ENCODE results near the gene TMUB1. TPM values are rescaled to one million over a fixed set of nuclear protein-coding genes. Genes with fewer than 3 reads are reported as not detected.
A peak's percentile ranks its signal among the peaks of the same experiment; 100 is the strongest.

TMUB1 gene
- total and polyA plus RNA-seq, 2 donors (not counting 1 experiment from before 2014, with no cell fraction given): 49.2 to 102 TPM

DNA sequence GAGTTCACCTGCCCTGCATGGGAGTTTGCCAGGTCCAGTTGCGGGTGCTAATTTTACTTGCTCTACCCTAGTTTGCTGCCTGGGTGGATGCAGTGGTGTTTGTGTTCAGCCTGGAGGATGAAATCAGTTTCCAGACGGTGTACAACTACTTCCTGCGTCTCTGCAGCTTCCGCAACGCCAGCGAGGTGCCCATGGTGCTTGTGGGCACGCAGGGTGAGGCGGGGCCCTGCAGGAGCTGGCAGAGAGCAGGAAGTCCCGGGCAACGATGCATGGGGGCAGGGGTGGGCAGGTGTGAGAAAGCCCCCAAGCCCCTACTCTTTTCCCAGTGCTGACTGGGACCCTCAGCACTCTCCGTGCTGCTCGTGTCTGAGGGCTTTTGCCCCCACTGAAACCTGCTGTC lies 34.3 kb upstream of the TMUB1 start:
- Mint-ChIP-seq H3K27ac (no peak overlapping the region), H3K27me3 (peaks cover 17% of the 10 kb centered on the region), H3K4me3 (no peak overlapping the region), H3K9me3 (ENCODE audit: insufficient read depth) (no peaks in the 10 kb centered on the region), H3K4me1 (peaks cover 10% of the 10 kb centered on the region)
- ChIA-PET CTCF (interaction anchor here (1.6 kb wide), 1 partner anchor 9 kb away, joined by 6 read pairs; no protein-coding TSS in a partner anchor), POLR2A (interaction anchor here (0.6 kb wide), 1 partner anchor 1281 kb away, joined by 3 read pairs; no protein-coding TSS in a partner anchor)
- DNase-seq: no peak
- Histone ChIP-seq H3K4me1 (ENCODE audit: control insufficient read depth in 2 of 2, insufficient read depth in 2 of 2, low read length in 2 of 2) (no peaks in the 10 kb centered on the region), H3K27me3 (replicated peaks in 1 of 4; ENCODE audit: control extremely low read depth in 1 of 4, control insufficient read depth in 3 of 4, insufficient read depth in 4 of 4, low read length in 3 of 4) (peaks cover 0 to 22% (median 4%) of the 10 kb centered on the region in 4 experiments), H3K79me2 (ENCODE audit: control insufficient read depth, insufficient read depth, low read length) (no peaks in the 10 kb centered on the region), H2AFZ (ENCODE audit: insufficient read depth, low read depth, low read length, poor library complexity, severe bottlenecking) (no peak overlapping the region), H3K36me3 (replicated peaks in 1 of 2; ENCODE audit: control extremely low read depth in 1 of 2, control insufficient read depth in 1 of 2, extremely low read depth in 1 of 2, insufficient read depth in 2 of 2, low read length in 1 of 2) (no peaks in the 10 kb centered on the region), H3K27ac (ENCODE audit: low read length in 2 of 2) (no peak overlapping the region), H3K9me3 (ENCODE audit: control extremely low read depth in 1 of 3, control insufficient read depth in 2 of 3, insufficient read depth in 1 of 3, low read length in 2 of 3) (no peaks in the 10 kb centered on the region), H3K4me3 (ENCODE audit: control extremely low read depth in 1 of 5, extremely low read depth in 1 of 5, insufficient read depth in 1 of 5, low read depth in 2 of 5, low read length in 4 of 5) (no peak overlapping the region), H4K20me1 (ENCODE audit: control insufficient read depth, insufficient read depth, low read length, poor library complexity, severe bottlenecking) (no peaks in the 10 kb centered on the region), H3K4me2 (replicated peaks; ENCODE audit: low read depth, low read length, poor library complexity, severe bottlenecking) (no peak overlapping the region), H3K9ac (ENCODE audit: low read length) (no peak overlapping the region)
- intact Hi-C loops (cut with micrococcal nuclease): no loop called here
- 85% methylated on average over 12 of the region's 12 CpGs for WGBS (ENCODE audit: insufficient coverage)
- no peak for ATAC-seq (ENCODE audit: low read depth)
- TF ChIP-seq EZH2 (IDR thresholded peaks at IDR 0.05; ENCODE audit: borderline replicate concordance, insufficient read depth, low read depth, low read length, poor library complexity, severe bottlenecking): no peak
- TF ChIP-seq, protein P1, sequence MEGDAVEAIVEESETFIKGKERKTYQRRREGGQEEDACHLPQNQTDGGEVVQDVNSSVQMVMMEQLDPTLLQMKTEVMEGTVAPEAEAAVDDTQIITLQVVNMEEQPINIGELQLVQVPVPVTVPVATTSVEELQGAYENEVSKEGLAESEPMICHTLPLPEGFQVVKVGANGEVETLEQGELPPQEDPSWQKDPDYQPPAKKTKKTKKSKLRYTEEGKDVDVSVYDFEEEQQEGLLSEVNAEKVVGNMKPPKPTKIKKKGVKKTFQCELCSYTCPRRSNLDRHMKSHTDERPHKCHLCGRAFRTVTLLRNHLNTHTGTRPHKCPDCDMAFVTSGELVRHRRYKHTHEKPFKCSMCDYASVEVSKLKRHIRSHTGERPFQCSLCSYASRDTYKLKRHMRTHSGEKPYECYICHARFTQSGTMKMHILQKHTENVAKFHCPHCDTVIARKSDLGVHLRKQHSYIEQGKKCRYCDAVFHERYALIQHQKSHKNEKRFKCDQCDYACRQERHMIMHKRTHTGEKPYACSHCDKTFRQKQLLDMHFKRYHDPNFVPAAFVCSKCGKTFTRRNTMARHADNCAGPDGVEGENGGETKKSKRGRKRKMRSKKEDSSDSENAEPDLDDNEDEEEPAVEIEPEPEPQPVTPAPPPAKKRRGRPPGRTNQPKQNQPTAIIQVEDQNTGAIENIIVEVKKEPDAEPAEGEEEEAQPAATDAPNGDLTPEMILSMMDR (IDR thresholded peaks at IDR 0.05): no peak

DNA sequence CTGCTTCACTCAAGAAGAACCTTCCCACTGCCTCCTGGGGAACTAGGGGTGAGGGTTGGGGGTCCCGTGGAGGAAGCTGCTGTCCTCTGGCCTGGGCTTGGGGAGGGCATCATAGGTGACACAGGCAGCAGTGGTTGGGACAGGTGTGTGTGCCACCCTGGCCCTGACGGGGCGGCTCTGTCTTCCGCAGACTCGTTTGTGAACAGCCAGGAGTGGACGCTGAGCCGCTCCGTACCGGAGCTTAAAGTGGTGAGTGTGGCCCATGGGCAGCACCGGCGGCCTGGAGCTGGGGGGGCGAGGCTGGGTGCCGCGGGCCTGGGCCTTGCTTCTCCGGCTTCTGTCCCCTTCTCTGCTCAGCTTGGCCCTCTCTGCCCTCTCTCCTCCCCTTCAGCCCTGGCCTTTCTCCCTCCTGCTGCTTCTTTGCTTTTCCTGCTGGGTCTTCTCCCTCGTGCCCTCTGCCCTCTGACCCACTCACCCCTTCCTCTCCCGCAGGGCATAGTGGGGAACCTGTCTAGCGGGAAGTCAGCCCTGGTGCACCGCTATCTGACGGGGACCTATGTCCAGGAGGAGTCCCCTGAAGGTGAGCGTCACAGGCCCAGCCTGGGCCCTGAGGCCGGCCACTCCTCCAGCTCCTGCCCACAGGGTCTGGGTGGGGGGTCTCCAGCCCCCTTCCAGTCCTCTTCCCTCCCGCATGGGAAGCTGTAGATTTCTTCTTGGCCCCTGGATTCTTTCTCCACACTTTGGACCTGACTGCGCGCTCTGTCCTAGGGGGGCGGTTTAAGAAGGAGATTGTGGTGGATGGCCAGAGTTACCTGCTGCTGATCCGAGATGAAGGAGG lies 33.5 kb upstream of the TMUB1 start:
- peaks cover 10% of the 10 kb centered on the region for H3K4me1 Mint-ChIP-seq
- no peak for DNase-seq
- no peaks in the 10 kb centered on the region for H3K9me3 ChIP-seq (ENCODE audit: control extremely low read depth in 1 of 3, control insufficient read depth in 2 of 3, insufficient read depth in 1 of 3, low read length in 2 of 3)
- H3K4me3 ChIP-seq (ENCODE audit: control extremely low read depth in 1 of 5, extremely low read depth in 1 of 5, insufficient read depth in 1 of 5, low read depth in 2 of 5, low read length in 4 of 5): no peak overlapping the region
- no peak overlapping the region for H2AFZ ChIP-seq (ENCODE audit: insufficient read depth, low read depth, low read length, poor library complexity, severe bottlenecking)
- no peaks in the 10 kb centered on the region for H3K4me1 ChIP-seq (ENCODE audit: control insufficient read depth in 2 of 2, insufficient read depth in 2 of 2, low read length in 2 of 2)
- peaks cover 2% of the 10 kb centered on the region for H4K20me1 ChIP-seq (ENCODE audit: control insufficient read depth, insufficient read depth, low read length, poor library complexity, severe bottlenecking)
- peaks cover 0 to 22% (median 6%) of the 10 kb centered on the region in 4 experiments for H3K27me3 ChIP-seq (replicated peaks in 1 of 4; ENCODE audit: control extremely low read depth in 1 of 4, control insufficient read depth in 3 of 4, insufficient read depth in 4 of 4, low read length in 3 of 4)
- H3K27me3 Mint-ChIP-seq: peaks cover 17% of the 10 kb centered on the region
- no peak for TF ChIP-seq EZH2 (IDR thresholded peaks at IDR 0.05; ENCODE audit: borderline replicate concordance, insufficient read depth, low read depth, low read length, poor library complexity, severe bottlenecking)
- TF ChIP-seq, protein P1 (IDR thresholded peaks at IDR 0.05): no peak
- CTCF ChIA-PET: interaction anchor here (1.6 kb wide), 1 partner anchor 8 kb away, joined by 6 read pairs; no protein-coding TSS in a partner anchor
- H3K27ac Mint-ChIP-seq: no peak overlapping the region
- intact Hi-C loops (cut with micrococcal nuclease): no loop called here
- H3K36me3 ChIP-seq (replicated peaks in 1 of 2; ENCODE audit: control extremely low read depth in 1 of 2, control insufficient read depth in 1 of 2, extremely low read depth in 1 of 2, insufficient read depth in 2 of 2, low read length in 1 of 2): no peaks in the 10 kb centered on the region
- no peaks in the 10 kb centered on the region for H3K9me3 Mint-ChIP-seq (ENCODE audit: insufficient read depth)
- ATAC-seq (ENCODE audit: low read depth): no peak
- 94% methylated on average over 25 of the region's 27 CpGs for WGBS (ENCODE audit: insufficient coverage)
- POLR2A ChIA-PET: interaction anchor here (0.6 kb wide), 1 partner anchor 1280 kb away, joined by 3 read pairs; no protein-coding TSS in a partner anchor
- no peak overlapping the region for H3K9ac ChIP-seq (ENCODE audit: low read length)
- no peaks in the 10 kb centered on the region for H3K79me2 ChIP-seq (ENCODE audit: control insufficient read depth, insufficient read depth, low read length)
- peak overlapping the region; percentile 41 for H3K4me3 Mint-ChIP-seq
- no peak overlapping the region for H3K27ac ChIP-seq (ENCODE audit: low read length in 2 of 2)
- no peak overlapping the region for H3K4me2 ChIP-seq (replicated peaks; ENCODE audit: low read depth, low read length, poor library complexity, severe bottlenecking)

Data from B cell (primary cell).